ENCODE results near the gene NCOR1.

NCOR1 gene

DNA sequence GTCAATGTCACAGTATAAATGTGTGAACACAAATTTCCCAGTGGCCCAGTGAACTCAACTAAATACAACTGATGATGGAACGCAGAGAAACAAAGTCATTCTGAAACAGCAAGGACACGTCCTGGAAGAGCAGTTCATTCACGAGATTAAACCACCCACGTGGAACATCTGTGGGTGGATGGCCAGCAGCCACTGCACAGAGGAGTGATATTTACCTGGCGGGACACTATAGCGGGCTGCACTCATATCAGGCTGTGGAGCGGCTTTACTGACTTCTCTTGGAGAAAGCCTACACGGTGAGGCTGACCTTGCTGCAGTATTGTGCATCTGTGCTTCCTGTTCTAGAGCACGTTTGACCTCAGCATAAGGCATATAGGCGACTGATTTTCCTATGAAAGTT lies 128.4 kb downstream of the NCOR1 start:
- H3K4me1 ChIP-seq (ENCODE audit: low read depth, poor library complexity, severe bottlenecking) = no peaks in the 10 kb centered on the region
- H3K4me3 ChIP-seq (IDR thresholded peaks at IDR 0.05; ENCODE audit: insufficient read depth, low read depth, low read length) = no peak overlapping the region
- no peak overlapping the region for H3K9ac ChIP-seq
- H3K27me3 ChIP-seq (ENCODE audit: insufficient read depth, low read depth) = no peaks in the 10 kb centered on the region
- no peaks in the 10 kb centered on the region for H4K20me1 ChIP-seq (ENCODE audit: insufficient read depth)
- no peak overlapping the region for H3K27ac ChIP-seq
- no peak overlapping the region for H2AFZ ChIP-seq (ENCODE audit: low read depth)
- H3K4me2 ChIP-seq = no peak overlapping the region
- no peaks in the 10 kb centered on the region for H3K36me3 ChIP-seq (ENCODE audit: insufficient read depth)
- no peaks in the 10 kb centered on the region for H3K79me2 ChIP-seq (ENCODE audit: insufficient read depth, low read depth)
- TF ChIP-seq, protein P1, sequence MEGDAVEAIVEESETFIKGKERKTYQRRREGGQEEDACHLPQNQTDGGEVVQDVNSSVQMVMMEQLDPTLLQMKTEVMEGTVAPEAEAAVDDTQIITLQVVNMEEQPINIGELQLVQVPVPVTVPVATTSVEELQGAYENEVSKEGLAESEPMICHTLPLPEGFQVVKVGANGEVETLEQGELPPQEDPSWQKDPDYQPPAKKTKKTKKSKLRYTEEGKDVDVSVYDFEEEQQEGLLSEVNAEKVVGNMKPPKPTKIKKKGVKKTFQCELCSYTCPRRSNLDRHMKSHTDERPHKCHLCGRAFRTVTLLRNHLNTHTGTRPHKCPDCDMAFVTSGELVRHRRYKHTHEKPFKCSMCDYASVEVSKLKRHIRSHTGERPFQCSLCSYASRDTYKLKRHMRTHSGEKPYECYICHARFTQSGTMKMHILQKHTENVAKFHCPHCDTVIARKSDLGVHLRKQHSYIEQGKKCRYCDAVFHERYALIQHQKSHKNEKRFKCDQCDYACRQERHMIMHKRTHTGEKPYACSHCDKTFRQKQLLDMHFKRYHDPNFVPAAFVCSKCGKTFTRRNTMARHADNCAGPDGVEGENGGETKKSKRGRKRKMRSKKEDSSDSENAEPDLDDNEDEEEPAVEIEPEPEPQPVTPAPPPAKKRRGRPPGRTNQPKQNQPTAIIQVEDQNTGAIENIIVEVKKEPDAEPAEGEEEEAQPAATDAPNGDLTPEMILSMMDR (conservative IDR thresholded peaks at IDR 0.05; ENCODE audit: low read depth, low read length) = no peak

DNA sequence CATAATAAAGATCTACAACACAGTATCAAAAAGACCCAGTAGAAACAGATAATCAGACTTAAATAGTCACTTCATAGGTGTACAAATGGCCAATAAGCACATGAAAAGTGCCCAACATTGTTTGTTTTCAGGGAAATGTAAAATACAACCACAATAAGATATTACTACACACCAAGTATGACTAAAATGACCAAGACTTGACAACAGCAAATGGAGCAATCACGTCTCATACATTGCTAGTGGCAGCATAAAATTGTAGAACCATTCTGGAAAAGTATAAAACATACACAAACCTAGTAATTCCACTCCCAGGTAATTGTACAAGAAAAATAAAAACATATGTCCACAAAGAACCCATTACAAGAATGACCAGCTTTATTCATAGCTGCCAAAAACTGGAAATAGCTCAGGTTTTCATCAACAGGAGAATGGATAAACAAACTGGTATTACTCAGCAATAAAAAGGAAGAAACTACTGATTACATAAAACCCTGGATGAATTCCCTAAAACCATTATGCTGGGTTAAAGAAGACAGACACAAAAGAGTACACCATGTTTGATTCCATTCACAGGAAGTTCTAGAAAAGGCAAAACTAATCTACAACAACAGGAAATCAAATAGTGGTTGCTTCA lies 130.2 kb downstream of the NCOR1 start:
- no peaks in the 10 kb centered on the region for H4K20me1 ChIP-seq (ENCODE audit: insufficient read depth)
- H3K4me3 ChIP-seq (IDR thresholded peaks at IDR 0.05; ENCODE audit: insufficient read depth, low read depth, low read length) = no peak overlapping the region
- H3K36me3 ChIP-seq (ENCODE audit: insufficient read depth) = no peaks in the 10 kb centered on the region
- H3K4me1 ChIP-seq (ENCODE audit: low read depth, poor library complexity, severe bottlenecking) = no peaks in the 10 kb centered on the region
- no peaks in the 10 kb centered on the region for H3K79me2 ChIP-seq (ENCODE audit: insufficient read depth, low read depth)
- no peak overlapping the region for H3K9ac ChIP-seq
- no peak overlapping the region for H3K27ac ChIP-seq
- H3K27me3 ChIP-seq (ENCODE audit: insufficient read depth, low read depth) = no peaks in the 10 kb centered on the region
- no peak overlapping the region for H3K4me2 ChIP-seq
- no peak overlapping the region for H2AFZ ChIP-seq (ENCODE audit: low read depth)
- TF ChIP-seq, protein P1 (conservative IDR thresholded peaks at IDR 0.05; ENCODE audit: low read depth, low read length) = no peak

DNA sequence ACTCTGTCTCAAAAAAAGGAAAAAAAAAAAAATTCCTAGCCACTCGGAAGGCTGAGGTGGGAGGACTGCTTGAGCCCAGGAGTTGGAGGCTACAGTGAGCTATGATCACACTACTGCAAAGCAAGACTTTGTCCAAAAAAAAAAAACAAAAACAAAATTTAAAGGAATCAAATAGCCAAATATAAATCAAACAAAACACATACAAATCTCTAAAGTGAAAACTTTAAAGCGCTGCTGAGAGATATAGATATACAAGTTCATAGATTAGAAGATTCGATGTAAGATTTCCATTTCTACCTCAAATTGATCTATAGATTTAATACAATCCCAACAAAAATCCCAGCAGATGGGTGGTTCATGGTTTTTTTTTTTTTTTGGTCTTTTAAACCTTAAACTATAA lies 132.1 kb downstream of the NCOR1 start:
- Histone ChIP-seq H3K4me3 (IDR thresholded peaks at IDR 0.05; ENCODE audit: insufficient read depth, low read depth, low read length) (no peak overlapping the region), H3K9ac (no peak overlapping the region), H3K79me2 (ENCODE audit: insufficient read depth, low read depth) (no peaks in the 10 kb centered on the region), H3K36me3 (ENCODE audit: insufficient read depth) (no peaks in the 10 kb centered on the region), H4K20me1 (ENCODE audit: insufficient read depth) (no peaks in the 10 kb centered on the region), H3K4me1 (ENCODE audit: low read depth, poor library complexity, severe bottlenecking) (no peaks in the 10 kb centered on the region), H2AFZ (ENCODE audit: low read depth) (no peak overlapping the region), H3K4me2 (no peak overlapping the region), H3K27ac (no peak overlapping the region), H3K27me3 (ENCODE audit: insufficient read depth, low read depth) (no peaks in the 10 kb centered on the region)
- TF ChIP-seq, protein P1 (conservative IDR thresholded peaks at IDR 0.05; ENCODE audit: low read depth, low read length) = no peak

DNA sequence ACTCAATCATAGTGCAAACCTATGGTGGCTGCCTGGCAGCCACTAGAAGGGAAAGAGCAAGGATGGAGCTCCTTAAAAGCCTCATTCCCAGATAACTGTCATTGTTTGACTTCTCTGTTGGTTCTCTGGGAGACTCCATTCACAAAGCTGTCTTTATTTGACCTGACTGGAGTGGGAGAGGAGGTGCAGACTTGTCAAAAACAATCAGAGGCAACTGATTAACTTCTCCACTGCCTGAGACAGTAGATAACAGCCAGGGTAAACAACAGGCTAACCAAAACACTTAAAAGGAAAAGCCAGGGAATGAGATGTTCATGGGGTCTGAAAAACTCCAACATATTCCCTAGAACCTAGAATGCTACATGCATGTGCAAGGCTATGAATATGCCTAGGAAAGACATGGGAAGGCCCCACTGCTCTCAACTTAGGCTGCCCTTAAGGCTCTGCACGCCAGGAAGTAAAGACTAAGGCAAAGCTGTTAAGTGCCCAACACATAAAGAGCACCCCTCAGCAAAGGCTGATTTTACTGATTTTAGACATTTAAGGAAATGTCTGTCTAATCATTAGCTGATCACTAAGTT lies 133.7 kb downstream of the NCOR1 start:
- Histone ChIP-seq H3K4me3 (IDR thresholded peaks at IDR 0.05; ENCODE audit: insufficient read depth, low read depth, low read length) (no peak overlapping the region), H3K79me2 (ENCODE audit: insufficient read depth, low read depth) (no peaks in the 10 kb centered on the region), H2AFZ (ENCODE audit: low read depth) (no peak overlapping the region), H3K36me3 (ENCODE audit: insufficient read depth) (no peaks in the 10 kb centered on the region), H3K27ac (no peak overlapping the region), H3K27me3 (ENCODE audit: insufficient read depth, low read depth) (no peaks in the 10 kb centered on the region), H3K4me2 (no peak overlapping the region), H4K20me1 (ENCODE audit: insufficient read depth) (no peaks in the 10 kb centered on the region), H3K4me1 (ENCODE audit: low read depth, poor library complexity, severe bottlenecking) (no peaks in the 10 kb centered on the region), H3K9ac (no peak overlapping the region)
- TF ChIP-seq, protein P1 (conservative IDR thresholded peaks at IDR 0.05; ENCODE audit: low read depth, low read length) = no peak

All from KMS-11 (cell line).